GM18867 (cell line): Measurements from ENCODE around the gene XRN1.
A peak's percentile ranks its signal among the peaks of the same experiment; 100 is the strongest.
"Not testable (repeated sequence)": the region's sequence is repeated elsewhere in the genome, so short reads cannot be mapped to it uniquely, and the experiment has no call there.

Source experiments
- ATAC-seq: cut with Tn5 transposase; IDR thresholded peaks from one replicate; pipeline ENCODE4 v1.9.1; 2021; ENCODE audit warnings: mild to moderate bottlenecking, moderate library complexity; ENCODE audit not compliant: unreplicated experiment

Gene XRN1

DNA sequence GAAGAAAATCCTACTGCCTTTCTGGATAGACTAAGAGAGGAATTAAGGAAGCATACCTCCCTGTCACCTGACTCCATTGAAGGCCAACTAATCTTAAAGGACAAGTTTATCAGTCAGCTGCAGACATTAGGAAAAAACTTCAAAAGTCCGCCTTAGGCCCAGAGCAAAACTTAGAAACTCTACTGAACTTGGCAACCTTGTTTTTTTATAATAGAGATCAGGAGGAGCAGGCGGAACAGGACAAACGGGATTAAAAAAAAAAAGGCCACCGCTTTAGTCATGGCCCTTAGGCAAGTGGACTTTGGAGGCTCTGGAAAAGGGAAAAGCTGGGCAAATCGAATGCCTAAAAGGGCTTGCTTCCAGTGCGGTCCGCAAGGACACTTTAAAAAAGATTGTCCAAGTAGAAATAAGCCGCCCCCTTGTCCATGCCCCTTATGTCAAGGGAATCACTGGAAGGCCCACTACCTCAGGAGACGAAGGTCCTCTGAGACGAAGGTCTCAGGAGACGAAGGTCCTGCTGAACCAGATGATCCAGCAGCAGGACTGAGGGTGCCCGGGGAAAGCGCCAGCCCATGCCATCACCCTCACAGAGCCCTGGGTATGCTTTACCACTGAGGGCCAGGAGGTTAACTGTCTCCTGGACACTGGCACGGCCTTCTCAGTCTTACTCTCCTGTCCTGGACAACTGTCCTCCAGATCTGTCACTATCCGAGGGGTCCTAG lies 8.2 kb downstream of the XRN1 start:
- not testable (repeated sequence) for ATAC-seq

GRCh38 chr3:142438096-142438495 lies 9.7 kb downstream of the XRN1 start:
- ATAC-seq, result not testable (repeated sequence)

DNA sequence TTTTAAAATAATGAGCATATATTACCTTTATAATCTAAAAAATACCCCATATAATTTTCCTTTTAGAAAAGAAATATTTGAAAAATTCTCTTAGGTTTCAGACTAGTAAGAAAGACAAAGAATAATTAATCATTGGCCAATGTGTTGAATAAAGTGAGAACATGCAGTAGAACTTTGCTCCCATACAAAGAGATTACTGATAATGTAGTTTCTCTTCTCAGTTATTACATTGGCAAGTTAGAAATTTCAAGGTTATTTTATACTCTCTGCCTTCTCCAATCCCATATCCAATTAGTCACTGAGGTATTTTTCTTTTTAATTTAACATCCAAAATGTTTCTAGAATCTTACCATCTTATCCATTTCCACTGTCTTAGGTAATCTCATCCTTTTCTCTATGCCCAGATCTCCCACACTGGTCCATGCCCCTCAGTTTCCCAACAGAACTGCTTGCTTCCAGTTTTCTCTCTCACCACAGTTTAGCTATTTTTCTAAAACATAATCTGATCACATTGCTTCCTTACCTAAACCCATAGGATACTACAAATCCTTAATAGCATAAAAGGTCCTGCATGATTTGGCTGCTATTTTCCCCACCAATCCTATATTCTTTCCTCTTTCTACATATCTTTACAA lies 10.8 kb downstream of the XRN1 start:
- no peak for ATAC-seq

- ATAC-seq, result no peak
Observed at GRCh38 chr3:142434503-142434902, 13.3 kb downstream of the XRN1 start.

DNA sequence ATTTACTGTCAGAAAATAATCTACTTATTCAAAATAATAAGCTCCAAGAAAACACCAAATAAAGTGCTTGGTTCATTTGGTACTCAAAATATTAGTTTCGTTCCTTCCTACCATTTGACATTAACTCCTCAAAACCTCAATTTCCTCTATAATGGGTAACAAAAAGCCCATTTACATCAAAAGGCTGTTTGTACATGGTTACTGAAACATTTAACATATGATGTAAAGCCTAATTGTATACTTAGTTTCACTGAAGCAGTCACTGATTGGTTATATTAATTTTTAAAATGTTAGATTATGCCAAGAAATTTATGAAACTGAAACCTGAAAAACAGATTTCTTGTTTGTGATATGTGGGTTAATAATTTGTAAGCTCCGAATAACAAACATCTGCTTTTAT lies 14.7 kb downstream of the XRN1 start:
- no peak for ATAC-seq

DNA sequence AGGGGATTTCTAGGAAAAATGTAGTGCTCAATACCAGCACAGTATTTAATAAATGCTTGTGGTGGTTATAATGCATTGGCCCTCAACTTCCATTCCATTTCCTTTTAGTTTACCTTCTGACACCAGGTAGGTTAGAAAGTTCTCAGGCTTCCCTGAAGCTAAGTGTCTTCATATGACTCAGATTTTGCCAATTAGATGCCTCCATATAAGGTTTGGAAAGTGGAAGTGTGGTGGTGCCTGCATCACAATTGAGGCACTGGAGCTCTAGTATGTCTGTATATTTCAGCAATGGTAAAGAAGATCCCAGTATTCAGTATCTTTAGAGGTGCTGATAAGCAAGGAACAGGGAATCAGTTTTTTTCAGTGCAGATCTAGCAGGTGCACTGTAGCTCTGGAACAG lies 18.3 kb downstream of the XRN1 start:
- ATAC-seq, result no peak

GRCh38 chr3:142424754-142425153 lies 23.1 kb downstream of the XRN1 start:
- ATAC-seq, result no peak

- no peak for ATAC-seq
Observed at GRCh38 chr3:142418926-142419592, 28.8 kb downstream of the XRN1 start.

DNA sequence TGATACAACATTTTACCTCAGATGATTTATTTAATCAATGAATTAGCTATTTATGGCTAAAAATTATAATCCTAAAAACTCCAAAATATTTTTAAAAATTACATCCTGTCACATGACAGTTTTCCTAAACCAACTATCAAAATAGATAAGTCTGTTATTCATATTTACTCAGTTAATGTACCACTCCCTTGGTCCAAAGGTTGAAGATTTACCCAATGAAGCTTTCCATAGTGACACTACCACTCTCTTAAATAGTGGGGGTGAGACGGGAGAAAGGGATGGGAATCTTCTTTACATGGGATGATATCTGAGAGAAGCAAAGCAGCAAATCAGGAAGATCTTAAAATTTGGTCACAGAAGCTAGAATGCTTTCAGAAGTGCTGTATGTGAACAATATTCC lies 30.5 kb downstream of the XRN1 start:
- no peak for ATAC-seq

GRCh38 chr3:142400537-142400936 lies 47.3 kb downstream of the XRN1 start:
- ATAC-seq, result not testable (repeated sequence)

- ATAC-seq, result no peak
Observed at GRCh38 chr3:142394921-142395622, 52.8 kb downstream of the XRN1 start.

GRCh38 chr3:142385078-142385477 lies 62.8 kb downstream of the XRN1 start:
- ATAC-seq, result no peak

GRCh38 chr3:142374687-142375086 lies 73.2 kb downstream of the XRN1 start:
- ATAC-seq, result no peak

DNA sequence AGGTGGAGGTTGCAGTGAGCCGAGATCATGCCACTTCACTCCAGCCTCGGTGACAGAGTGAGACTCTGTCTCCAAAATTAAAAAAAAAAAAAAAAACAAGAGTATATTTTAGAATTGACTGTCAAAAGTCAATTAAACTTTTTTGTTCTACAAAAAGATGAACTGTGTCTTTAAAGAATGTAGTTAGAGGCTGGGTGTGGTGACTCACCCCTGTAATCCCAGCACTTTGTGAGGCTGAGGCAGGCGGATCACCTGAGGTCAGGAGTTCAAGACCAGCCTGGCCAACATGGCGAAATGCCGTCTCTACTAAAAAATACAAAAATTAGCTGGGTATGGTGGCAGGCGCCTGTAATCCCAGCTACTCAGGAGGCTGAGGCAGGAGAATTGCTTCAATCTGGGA lies 78.3 kb downstream of the XRN1 start:
- ATAC-seq, result not testable (repeated sequence)

GRCh38 chr3:142366434-142366833 lies 81.4 kb downstream of the XRN1 start:
- no peak for ATAC-seq

GRCh38 chr3:142363936-142364467 lies 83.8 kb downstream of the XRN1 start:
- no peak for ATAC-seq

DNA sequence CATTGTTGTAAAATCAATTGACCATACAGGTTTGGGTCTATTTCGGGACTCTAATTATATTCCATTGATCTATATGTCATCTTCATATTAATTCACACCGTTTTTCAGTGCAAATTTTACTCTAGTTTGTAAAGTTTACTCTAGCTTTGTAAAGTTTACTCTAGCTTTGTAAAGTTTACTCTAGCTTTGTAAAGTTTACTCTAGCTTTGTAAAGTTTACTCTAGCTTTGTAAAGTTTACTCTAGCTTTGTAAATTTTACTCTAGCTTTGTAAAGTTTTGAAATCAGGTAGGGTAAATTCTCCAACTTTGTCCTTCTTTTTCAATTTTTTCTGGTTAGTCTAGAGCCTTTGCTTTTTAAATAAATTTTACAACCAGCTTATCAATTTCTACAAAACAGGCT lies 84.4 kb downstream of the XRN1 start:
- ATAC-seq, result not testable (repeated sequence)

DNA sequence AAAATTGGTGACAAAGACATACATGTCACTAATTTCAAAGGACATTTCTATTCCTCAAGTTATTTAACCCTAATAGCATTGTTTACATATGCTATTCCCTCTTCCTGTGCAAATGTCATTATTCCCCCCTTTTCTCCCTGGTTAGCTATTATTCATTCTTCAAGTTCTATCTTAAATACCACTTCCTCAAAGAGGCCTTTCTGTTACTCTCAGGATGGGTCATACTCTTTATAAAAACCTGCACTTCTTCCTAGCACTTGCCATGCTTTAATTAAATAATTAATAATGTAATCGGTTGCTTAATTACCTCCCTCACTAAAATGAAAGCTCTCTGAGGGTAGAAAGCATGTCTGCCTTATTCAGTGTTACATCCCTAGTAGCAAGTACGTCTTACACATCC lies 88.5 kb downstream of the XRN1 start:
- ATAC-seq, result no peak

DNA sequence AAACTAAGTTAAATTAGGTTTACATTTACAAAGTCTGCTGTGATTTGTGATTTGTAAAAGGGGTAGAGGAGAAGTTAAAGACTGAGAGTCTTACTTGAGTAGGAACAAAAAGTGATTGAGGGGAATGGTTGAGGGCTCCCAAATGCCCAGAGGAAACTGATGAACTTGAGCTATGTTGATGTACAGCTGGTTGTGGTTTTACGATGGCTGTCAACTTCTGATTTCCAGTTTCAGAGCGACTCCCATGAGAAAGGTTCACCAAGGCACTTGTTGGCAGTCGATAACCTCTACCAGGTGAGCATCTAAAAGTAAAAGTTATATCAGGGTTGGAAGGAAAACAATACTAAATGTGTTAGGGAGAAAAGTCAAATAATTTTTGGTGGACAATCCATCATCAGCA lies 91.0 kb downstream of the XRN1 start:
- peak; percentile 65 for ATAC-seq

DNA sequence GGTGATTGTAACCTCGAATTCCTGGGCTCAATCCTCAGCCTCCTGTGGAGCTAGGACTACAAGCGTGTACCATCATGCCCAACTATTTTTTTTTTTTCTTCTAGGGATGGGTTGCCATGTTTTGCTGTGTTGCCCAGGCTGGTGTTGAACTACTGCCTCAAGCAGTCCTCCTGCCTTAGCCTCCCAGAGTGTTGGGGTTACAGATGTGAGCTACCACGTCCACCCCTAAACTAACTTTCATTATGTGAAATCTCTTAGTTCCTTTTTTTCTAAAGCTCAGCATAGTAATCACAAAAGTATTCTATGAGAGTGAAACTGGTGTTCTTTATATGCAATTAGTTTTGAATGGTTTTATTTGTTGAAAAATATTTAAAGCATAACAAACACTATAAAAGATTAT lies 92.1 kb downstream of the XRN1 start:
- ATAC-seq, result peak; percentile 77

- no peak for ATAC-seq
Observed at GRCh38 chr3:142354076-142354475, 93.8 kb downstream of the XRN1 start.
